ENCODE data around the gene LINC00237.

The LINC00237 gene

GRCh38 chr20:21046413-21047070 lies 59.6 kb downstream of the LINC00237 start:
- DNase-seq: no peak
